GM12864 (cell line): ENCODE results near the gene GAS6.

Experiments used
- DNase-seq: peaks from one replicate; pipeline ENCODE4 v3.0.0-alpha.2; 2011; ENCODE audit warnings: low read depth
- H3K4me3 ChIP-seq: 2 replicates; pipeline ENCODE4 v1.5.1; 2011; ENCODE audit warnings: mild to moderate bottlenecking, low read depth, low read length, control low read depth
- TF ChIP-seq, protein P1 (sequence below): IDR thresholded peaks from 2 replicates; pipeline ENCODE4 v1.5.1; 2011; ENCODE audit warnings: low read depth, mild to moderate bottlenecking, moderate library complexity, low read length, control low read depth, inconsistent platforms; ENCODE audit errors: missing control alignments

Gene GAS6

DNA sequence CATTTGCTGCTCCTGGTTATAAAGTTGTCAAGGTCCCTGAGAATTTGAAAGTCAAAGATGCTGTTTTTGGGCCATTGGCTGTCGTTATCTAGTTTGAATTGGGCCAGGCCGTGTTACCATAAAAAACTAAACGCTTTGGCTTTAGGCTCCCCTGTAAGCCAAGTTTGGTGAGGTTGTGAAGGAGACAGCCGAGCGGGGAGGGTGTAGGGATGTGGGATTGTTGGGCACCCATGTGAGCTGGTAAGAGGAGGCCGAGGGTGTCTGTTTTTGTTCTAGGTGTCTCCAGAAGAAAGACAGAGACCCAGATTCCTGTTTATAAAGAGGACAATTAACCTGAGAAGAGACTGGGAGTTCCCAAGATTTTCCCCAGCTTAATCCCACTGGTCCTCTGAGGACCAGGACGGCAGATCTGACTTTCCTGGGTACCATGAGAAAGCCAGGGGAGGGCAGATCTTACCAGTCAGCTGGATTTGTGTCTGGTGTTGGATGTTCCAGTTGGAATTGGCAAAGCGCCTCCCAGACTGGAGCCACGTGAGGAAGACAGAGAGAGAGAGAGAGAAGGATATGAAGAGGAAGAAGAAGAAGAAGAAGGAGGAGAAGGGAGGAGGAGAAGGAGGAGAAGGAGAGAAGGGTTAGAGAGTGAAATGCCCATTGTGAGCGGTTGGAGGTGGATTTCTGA, 79.8 kb downstream of the GAS6 start:
- TF ChIP-seq, protein P1, sequence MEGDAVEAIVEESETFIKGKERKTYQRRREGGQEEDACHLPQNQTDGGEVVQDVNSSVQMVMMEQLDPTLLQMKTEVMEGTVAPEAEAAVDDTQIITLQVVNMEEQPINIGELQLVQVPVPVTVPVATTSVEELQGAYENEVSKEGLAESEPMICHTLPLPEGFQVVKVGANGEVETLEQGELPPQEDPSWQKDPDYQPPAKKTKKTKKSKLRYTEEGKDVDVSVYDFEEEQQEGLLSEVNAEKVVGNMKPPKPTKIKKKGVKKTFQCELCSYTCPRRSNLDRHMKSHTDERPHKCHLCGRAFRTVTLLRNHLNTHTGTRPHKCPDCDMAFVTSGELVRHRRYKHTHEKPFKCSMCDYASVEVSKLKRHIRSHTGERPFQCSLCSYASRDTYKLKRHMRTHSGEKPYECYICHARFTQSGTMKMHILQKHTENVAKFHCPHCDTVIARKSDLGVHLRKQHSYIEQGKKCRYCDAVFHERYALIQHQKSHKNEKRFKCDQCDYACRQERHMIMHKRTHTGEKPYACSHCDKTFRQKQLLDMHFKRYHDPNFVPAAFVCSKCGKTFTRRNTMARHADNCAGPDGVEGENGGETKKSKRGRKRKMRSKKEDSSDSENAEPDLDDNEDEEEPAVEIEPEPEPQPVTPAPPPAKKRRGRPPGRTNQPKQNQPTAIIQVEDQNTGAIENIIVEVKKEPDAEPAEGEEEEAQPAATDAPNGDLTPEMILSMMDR, result no peak

DNA sequence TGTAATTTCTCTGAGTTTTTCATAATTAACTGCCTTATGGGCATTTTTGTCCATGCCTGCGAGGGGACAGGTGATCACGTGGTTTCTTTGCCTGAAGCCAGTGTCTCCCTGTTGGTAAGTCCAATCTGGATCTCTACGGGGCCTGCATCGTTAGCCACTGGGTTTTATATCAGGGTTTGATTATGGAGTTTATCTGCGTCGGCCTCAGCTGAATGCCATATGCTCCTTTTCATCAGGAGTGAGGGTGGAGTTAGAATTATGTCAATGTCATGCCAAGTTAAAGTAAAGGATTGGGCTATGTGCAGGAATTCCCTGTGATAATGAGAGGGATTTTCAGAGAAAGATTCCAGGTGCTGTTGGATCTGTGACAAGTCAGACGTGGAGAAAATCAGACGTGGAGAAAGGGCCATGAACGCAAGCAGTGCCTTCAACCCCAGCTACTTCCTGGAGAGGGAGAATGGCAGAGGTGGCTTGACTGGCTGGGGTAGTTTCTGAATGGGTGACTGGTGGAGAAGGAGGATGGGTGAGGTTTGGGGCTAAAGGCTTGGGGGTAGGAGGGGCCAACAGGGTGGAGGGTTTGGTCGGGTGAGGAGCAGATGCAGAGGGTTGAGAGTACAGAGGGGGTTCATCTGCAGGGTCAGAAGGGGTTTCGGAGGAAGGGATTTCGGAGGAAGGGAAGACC, 80.5 kb downstream of the GAS6 start:
- no peak overlapping the region for H3K4me3 ChIP-seq
- TF ChIP-seq, protein P1, result no peak
- DNase-seq, result no peak

More for the DNA sequence above, 79.8 kb downstream of the GAS6 start:
- H3K4me3 ChIP-seq, result no peak overlapping the region
- no peak for DNase-seq

DNA sequence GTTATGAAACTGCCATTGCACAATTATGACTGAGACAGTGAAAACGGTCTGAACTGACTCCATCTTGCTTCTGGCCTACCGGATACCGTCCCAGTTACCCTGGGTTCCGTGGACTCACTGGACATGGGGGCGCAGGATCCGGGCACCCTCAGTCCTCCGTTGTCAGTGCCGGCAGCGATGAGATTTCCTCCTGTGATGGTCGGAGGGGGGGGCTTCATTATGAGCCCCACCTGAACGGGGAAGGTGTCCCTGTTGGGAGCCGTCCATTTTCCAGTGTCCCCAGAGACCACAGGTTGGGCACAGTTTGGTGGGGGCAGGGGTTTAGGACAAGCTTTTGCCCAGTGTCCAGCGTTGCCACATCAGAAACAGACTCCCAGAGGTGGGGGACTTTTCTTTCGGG, 81.4 kb downstream of the GAS6 start:
- H3K4me3 ChIP-seq, result no peak overlapping the region
- DNase-seq, result no peak
- TF ChIP-seq, protein P1, result no peak

DNA sequence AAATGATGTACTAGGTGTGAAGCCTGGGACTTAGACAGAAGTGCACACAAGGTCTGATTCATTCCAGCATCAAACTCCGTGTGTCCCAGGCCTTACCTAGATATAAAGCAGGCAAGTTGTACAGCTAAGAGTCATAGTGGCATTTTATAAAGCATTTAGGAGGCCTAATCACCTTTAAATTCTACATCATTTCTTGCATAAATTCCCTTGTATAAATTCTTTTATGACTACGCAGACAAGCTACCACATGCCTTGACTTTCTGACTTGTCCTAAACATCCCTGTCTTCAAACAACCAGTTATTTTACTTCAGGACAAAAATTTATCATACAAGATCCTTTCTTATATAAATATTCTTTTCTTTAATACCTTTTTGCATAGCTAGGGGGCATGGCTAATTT, 82.3 kb downstream of the GAS6 start:
- no peak overlapping the region for H3K4me3 ChIP-seq
- TF ChIP-seq, protein P1, result no peak
- DNase-seq, result no peak

DNA sequence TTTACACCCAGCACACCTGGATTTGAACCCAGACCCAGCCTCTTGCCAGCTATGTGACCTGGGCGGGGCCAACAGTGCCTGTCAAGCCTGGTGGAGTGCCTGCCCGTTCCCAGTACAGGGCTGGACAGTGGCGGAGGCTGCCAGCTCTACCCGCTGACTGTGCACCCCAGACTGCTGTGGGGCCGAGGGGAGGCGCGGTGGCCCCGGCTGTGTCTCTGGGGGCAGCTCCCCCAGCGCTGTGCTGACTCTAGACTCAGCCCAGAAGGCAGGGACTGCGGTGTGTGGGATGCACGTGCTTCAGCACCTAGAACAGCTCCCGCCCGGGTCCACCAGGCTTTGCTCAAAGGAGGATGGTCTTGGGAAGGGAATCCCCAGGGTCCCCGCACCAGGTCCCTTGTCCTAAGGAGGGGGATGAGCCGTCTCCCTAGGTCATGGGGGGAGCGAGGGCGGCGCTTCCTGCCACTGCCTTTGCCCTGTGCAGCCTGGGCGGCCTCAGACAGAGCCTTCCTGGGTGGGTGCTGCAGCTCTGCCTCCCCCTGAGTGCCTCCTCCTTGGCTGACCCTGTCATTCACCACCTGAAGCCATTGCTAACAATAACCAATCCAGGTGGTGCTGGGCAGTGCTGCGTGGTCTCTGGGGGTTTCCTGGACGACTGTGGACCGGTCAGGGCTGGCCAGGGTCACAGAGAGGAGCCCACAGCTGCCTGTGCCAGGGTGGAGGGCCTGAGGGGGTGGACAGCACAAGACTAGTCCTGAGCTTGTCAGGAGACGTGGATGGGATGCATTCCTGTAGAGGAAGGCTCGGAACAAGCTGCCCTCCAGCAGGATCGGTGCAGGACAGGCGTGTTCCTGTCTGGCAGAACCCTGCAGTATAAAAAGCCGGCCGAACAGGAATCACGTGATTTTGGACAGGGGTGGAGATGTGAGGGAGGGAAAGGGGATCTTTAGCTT, 86.3 kb downstream of the GAS6 start:
- TF ChIP-seq, protein P1, result no peak
- DNase-seq, result no peak
- no peak overlapping the region for H3K4me3 ChIP-seq

DNA sequence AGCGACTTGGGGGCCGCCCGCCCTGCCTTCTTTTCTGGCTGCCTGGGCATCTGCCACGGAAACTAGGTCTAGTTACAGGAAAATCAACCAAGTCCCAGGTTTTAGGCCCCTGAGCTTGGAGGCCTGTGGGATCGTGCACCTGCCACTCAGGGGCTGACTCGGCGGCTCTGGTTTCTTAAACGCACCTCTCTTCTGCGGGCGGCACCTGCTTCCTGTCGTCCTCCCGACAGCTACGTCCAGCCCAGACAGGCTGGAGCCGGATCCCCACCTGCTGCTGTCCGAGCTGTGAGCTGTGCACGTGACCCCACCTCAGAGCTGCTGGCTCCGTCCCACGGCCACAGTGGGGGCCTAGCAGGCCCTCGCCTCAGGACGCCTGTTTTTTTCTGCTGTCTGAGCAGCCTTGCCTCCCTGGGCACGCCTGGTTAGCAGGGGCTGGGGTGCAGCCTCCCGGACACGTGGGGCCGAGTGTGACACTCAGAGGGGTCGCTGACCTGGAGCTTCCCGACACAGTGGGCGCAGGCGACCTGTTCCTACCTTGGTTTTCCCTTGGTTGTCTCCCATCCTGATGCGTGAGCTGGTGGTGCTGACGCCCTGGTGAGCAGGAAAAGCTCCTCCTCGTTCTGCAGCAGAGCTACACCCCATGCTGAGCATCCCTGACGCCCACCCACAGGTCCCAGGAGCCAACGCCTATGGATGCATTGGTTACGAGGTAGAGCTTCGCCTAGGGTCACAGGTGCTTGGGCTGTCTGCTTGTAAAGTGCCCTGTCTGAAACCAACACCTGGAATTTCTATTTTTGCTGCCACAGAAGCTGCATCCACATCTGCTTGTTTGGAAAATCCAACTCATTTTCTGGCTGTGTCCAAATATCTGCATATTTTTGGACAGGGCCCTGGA, 87.4 kb downstream of the GAS6 start:
- TF ChIP-seq, protein P1, result no peak
- H3K4me3 ChIP-seq, result no peak overlapping the region
- DNase-seq, result no peak
